Measurements from ENCODE around the gene PHYH.
"Not testable (repeated sequence)": the region's sequence is repeated elsewhere in the genome, so short reads cannot be mapped to it uniquely, and the experiment has no call there.

GRCh38 chr10:13282348-13282747, 17.5 kb downstream of the PHYH start:
- not testable (repeated sequence) for TF ChIP-seq CTCF, EP300, POLR2A, POLR2AphosphoS5 (IDR thresholded peaks at IDR 0.05)

Measured in sigmoid colon (tissue), 4 donors.